SU-DHL-6 (cell line): ENCODE data around the gene NGB.

ENCODE experiments used
- H2AFZ ChIP-seq: fragments of 200-600 bp; sonication (generic); 2 replicates; pipeline ENCODE4 v1.6.1; 2014; ENCODE audit warnings: low read depth, mild to moderate bottlenecking, moderate library complexity, mixed read lengths, antibody characterized with exemption, low read length; ENCODE audit not compliant: severe bottlenecking
- H3F3A ChIP-seq: fragments of 200-600 bp; shearing (Covaris generic); 2 replicates; pipeline ENCODE4 v1.6.0; 2016; ENCODE audit warnings: antibody characterized with exemption, mild to moderate bottlenecking; ENCODE audit not compliant: insufficient read depth
- H3K27ac ChIP-seq: fragments of 200-600 bp; sonication (generic); 2 replicates; pipeline ENCODE4 v1.5.1; 2016; ENCODE audit warnings: low read depth, mild to moderate bottlenecking, low read length, moderate library complexity, mixed read lengths
- H3K27me3 ChIP-seq: fragments of 200-600 bp; sonication (generic), shearing (Covaris generic); 2 replicates; pipeline ENCODE4 v1.6.0; 2014; ENCODE audit warnings: mild to moderate bottlenecking, low read length
- H3K36me3 ChIP-seq: fragments of 200-600 bp; sonication (generic); 2 replicates; pipeline ENCODE4 v1.6.1; 2014; ENCODE audit warnings: mild to moderate bottlenecking, low read length, mixed read lengths
- H3K4me2 ChIP-seq: fragments of 300-600, 200-600 bp; shearing (Covaris generic), sonication (generic); 2 replicates; pipeline ENCODE4 v1.6.0; 2014; ENCODE audit warnings: low read length, low read depth, mild to moderate bottlenecking; ENCODE audit not compliant: poor library complexity, severe bottlenecking
- H3K4me3 ChIP-seq: fragments of 200-600 bp; sonication (generic); 2 replicates; pipeline ENCODE4 v1.5.1; 2014; ENCODE audit warnings: antibody characterized with exemption, low read length, mild to moderate bottlenecking, mixed read lengths; ENCODE audit not compliant: insufficient read depth, poor library complexity, severe bottlenecking
- H3K79me2 ChIP-seq: fragments of 200-600 bp; sonication (generic); 2 replicates; pipeline ENCODE4 v1.6.1; 2014; ENCODE audit warnings: mild to moderate bottlenecking, low read length, moderate library complexity; ENCODE audit not compliant: insufficient read depth
- H3K9ac ChIP-seq: fragments of 200-600 bp; sonication (generic); 2 replicates; pipeline ENCODE4 v1.7.0; 2014; ENCODE audit warnings: mild to moderate bottlenecking, low read length
- H3K9me2 ChIP-seq: fragments of 200-600 bp; sonication (generic); replicated peaks from 2 replicates; pipeline ENCODE4 v1.6.1; 2014; ENCODE audit warnings: low read length; ENCODE audit not compliant: insufficient read depth
- H3K9me3 ChIP-seq: fragments of 200-600 bp; sonication (generic); 2 replicates; pipeline ENCODE4 v1.6.1; 2014; ENCODE audit warnings: low read length, mixed read lengths; ENCODE audit not compliant: insufficient read depth
- H4K20me1 ChIP-seq: fragments of 200-600 bp; sonication (generic); 2 replicates; pipeline ENCODE4 v1.6.1; 2014; ENCODE audit warnings: low read depth, mild to moderate bottlenecking, antibody characterized with exemption, low read length, moderate library complexity, mixed read lengths
- CTCF ChIP-seq: fragments of 200-600 bp; sonication (generic); IDR thresholded peaks from one replicate; pipeline ENCODE4 v1.5.1; 2017; ENCODE audit warnings: antibody characterized with exemption, mild to moderate bottlenecking, low read length, moderate library complexity; ENCODE audit not compliant: insufficient read depth, poor library complexity, severe bottlenecking
- EZH2phosphoT487 ChIP-seq: fragments of 200-600 bp; sonication (generic), shearing (Covaris generic); conservative IDR thresholded peaks from 2 replicates; pipeline ENCODE4 v1.6.1; 2018; ENCODE audit warnings: mild to moderate bottlenecking, antibody characterized with exemption, low read length, moderate library complexity, mixed read lengths

The NGB gene

GRCh38 chr14:77276959-77277358 lies 6.0 kb upstream of the NGB start:
- H3K4me2 ChIP-seq = no peak overlapping the region
- no peak overlapping the region for H3K4me3 ChIP-seq
- H3K36me3 ChIP-seq = no peaks in the 10 kb centered on the region
- no peaks in the 10 kb centered on the region for H3K79me2 ChIP-seq
- TF ChIP-seq EZH2phosphoT487 = no peak
- no peak overlapping the region for H3K9ac ChIP-seq
- H3K9me2 ChIP-seq = no peaks in the 10 kb centered on the region
- H3K9me3 ChIP-seq = no peaks in the 10 kb centered on the region
- H4K20me1 ChIP-seq = no peaks in the 10 kb centered on the region
- H2AFZ ChIP-seq = no peak overlapping the region
- no peak overlapping the region for H3K27ac ChIP-seq
- no peaks in the 10 kb centered on the region for H3K27me3 ChIP-seq
- no peaks in the 10 kb centered on the region for H3F3A ChIP-seq

- Histone ChIP-seq H3K27me3 (no peaks in the 10 kb centered on the region), H3F3A (no peaks in the 10 kb centered on the region), H2AFZ (no peak overlapping the region), H4K20me1 (no peaks in the 10 kb centered on the region), H3K36me3 (no peaks in the 10 kb centered on the region), H3K9me3 (no peaks in the 10 kb centered on the region), H3K27ac (no peak overlapping the region), H3K9me2 (no peaks in the 10 kb centered on the region), H3K4me3 (no peak overlapping the region), H3K9ac (no peak overlapping the region), H3K4me2 (no peak overlapping the region), H3K79me2 (no peaks in the 10 kb centered on the region)
- no peak for TF ChIP-seq EZH2phosphoT487
- no peak for TF ChIP-seq CTCF
These were observed 5.4 kb upstream of the NGB start for GRCh38 chr14:77276295-77276935.

GRCh38 chr14:77275601-77276017 lies 4.6 kb upstream of the NGB start:
- Histone ChIP-seq H3K9me3 (no peaks in the 10 kb centered on the region), H3K9me2 (no peaks in the 10 kb centered on the region), H3K27ac (no peak overlapping the region), H3K27me3 (no peaks in the 10 kb centered on the region), H3K79me2 (no peaks in the 10 kb centered on the region), H4K20me1 (no peaks in the 10 kb centered on the region), H3K4me2 (no peak overlapping the region), H3K36me3 (no peaks in the 10 kb centered on the region), H3K4me3 (no peak overlapping the region), H2AFZ (no peak overlapping the region), H3K9ac (no peak overlapping the region), H3F3A (no peaks in the 10 kb centered on the region)
- no peak for TF ChIP-seq CTCF
- TF ChIP-seq EZH2phosphoT487 = no peak

- H3K4me2 ChIP-seq = no peak overlapping the region
- H2AFZ ChIP-seq = no peak overlapping the region
- H4K20me1 ChIP-seq = no peaks in the 10 kb centered on the region
- H3K9ac ChIP-seq = no peak overlapping the region
- no peaks in the 10 kb centered on the region for H3K36me3 ChIP-seq
- H3K9me3 ChIP-seq = no peaks in the 10 kb centered on the region
- TF ChIP-seq EZH2phosphoT487 = no peak
- H3K79me2 ChIP-seq = no peaks in the 10 kb centered on the region
- H3K27me3 ChIP-seq = no peaks in the 10 kb centered on the region
- H3K4me3 ChIP-seq = no peak overlapping the region
- no peaks in the 10 kb centered on the region for H3K9me2 ChIP-seq
- H3K27ac ChIP-seq = no peak overlapping the region
- H3F3A ChIP-seq = no peaks in the 10 kb centered on the region
These were observed 4.1 kb upstream of the NGB start for GRCh38 chr14:77275041-77275580.
